Stimulated activated CD4-positive, alpha-beta T cell treated with anti-CD3 and anti-CD28 coated beads, Interleukin-12 subunit alpha, Interleukin-12 subunit beta, amount 100 ng/mL, for 48 hours (primary cell): ENCODE results near the gene CDKN2AIP.
"Not testable (repeated sequence)": the region's sequence is repeated elsewhere in the genome, so short reads cannot be mapped to it uniquely, and the experiment has no call there.

ENCODE experiments used
- DNase-seq, 3 donors: peaks; one replicate each; pipeline ENCODE4 v3.0.0-alpha.2; 2020; ENCODE audit warnings: low read depth in 2 of 3, low spot score in 1 of 3

The CDKN2AIP gene

DNA sequence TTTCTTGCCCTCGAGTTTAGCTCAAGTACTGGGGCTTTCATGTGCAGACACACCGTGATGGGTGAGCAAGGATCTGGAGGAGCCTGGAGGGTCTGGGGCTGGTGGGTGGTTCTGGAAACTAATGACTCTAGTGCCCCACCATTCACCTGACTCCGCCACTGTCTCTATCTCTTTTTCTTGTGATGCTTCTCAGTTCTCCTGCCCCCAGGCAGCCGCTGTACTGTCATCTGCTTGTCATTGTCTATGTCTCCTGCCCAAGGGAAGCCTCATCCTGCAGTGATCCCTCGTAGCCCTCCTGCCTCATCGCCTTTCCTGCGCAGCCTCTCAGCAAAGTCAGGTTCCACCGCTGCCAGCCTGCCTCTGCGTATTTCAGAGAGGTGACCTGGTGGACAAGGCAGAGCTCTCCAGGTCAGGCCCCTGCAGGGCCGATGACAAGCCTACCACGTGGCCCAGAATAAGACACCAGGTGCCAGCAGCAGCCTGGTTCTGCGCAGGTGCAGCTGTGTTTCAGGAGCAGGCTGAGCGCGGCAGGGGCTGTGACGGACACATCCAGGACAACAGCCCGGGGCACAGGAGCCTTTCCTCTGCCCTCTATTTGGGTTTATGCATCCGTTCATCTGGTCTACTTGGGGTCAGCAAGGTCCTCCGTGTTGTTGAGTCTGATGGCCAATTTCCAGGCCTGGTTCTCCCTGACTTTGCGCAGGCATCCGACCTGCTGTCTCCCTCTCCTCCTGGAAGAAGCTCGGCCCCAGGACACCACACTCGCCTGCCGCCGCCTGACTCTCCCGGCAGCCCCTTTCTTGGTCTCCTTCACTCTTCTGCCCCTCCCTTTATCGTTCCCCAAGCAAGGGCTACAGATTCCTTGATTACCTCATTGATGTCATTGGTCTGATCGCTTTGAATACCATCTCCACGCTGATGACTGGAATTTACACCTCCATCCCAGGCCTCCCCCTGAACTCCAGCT lies 30.9 kb upstream of the CDKN2AIP start:
- no peak for DNase-seq

GRCh38 chr4:183416879-183417755 lies 27.3 kb upstream of the CDKN2AIP start:
- no peak for DNase-seq

- no peak for DNase-seq
Observed at GRCh38 chr4:183422962-183423631, 21.3 kb upstream of the CDKN2AIP start.

- no peak for DNase-seq
Observed at GRCh38 chr4:183424109-183424744, 20.2 kb upstream of the CDKN2AIP start.

- DNase-seq: no peak
Observed at GRCh38 chr4:183426507-183426906, 17.9 kb upstream of the CDKN2AIP start.

GRCh38 chr4:183429489-183429888 lies 14.9 kb upstream of the CDKN2AIP start:
- DNase-seq: no peak

DNA sequence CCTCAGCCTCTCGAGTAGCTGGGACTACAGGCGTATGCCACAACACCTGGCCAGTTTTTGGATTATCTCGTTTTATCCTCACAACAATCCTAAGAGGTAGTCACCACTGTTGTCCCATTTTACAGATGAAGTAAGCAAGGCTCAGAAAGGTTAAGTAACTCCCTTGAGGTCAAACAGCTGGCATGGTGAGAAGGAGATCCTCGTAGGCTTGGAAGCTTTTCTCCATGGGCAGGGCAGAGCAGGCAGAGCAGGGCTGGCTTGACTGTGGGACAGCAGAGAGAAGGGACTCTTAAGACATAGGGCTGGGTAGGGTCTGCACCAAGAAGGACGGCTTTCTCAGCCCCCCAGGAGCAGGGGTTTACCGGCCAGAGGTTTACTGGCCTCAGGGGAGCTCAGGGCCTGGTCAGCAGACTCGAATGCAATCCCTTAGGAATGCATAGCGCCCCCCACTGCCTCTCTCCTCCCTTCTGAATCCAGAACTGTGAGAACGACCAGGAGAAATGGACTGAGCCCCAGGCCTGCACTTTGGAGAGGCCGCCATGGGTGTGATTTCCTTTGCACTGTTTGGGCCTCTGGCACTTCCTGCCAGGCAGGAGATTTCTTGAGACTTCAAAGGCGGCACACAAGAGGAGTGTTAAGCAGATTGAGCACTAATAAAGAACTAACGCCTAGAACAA lies 14.0 kb upstream of the CDKN2AIP start:
- peak in 1 of 3 donors; percentile 15 for DNase-seq

DNA sequence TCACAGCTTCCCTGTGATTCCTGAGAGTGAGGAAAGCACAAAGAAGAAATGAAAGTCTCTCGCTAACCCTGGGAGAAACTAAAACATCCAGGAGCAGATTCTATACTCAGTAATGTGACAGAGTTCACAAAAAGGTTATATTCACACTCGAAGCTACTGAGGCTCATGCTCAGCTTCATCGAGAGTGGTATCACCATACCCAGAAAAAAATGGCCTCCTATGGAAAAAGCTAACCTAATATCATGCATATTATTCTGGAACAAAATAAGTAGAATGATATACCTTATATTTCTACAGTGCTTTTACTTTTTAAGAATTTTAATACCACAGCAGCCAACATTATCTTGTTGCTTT lies 13.5 kb upstream of the CDKN2AIP start:
- no peak for DNase-seq

- DNase-seq: no peak
Observed at GRCh38 chr4:183431614-183432013, 12.8 kb upstream of the CDKN2AIP start.

GRCh38 chr4:183433183-183433582 lies 11.3 kb upstream of the CDKN2AIP start:
- DNase-seq: not testable (repeated sequence)

- no peak for DNase-seq
Observed at GRCh38 chr4:183434264-183434663, 10.2 kb upstream of the CDKN2AIP start.

- no peak for DNase-seq
Observed at GRCh38 chr4:183434666-183435190, 9.7 kb upstream of the CDKN2AIP start.

DNA sequence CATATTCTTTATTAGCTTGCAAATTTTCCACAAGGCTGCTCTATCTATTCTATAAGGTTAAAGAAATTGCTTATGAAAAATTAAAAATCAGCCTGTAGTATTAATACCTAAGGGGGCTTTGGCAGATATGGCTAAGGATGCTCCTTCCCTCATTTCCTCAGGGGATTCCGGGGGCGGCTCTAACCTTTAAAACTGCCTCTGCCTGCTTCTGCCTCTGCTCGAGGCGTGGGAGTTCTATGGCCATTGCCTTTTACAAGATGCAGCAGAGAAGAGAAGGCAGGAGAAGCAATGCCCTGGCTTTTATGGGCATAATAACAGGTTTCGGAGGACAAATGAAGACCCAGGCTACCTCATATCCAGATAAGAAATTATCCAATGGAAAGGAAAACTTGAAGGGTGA lies 8.6 kb upstream of the CDKN2AIP start:
- no peak for DNase-seq

GRCh38 chr4:183436417-183436816 lies 8.0 kb upstream of the CDKN2AIP start:
- DNase-seq: no peak

- DNase-seq: no peak
Observed at GRCh38 chr4:183437452-183437851, 7.0 kb upstream of the CDKN2AIP start.

GRCh38 chr4:183438458-183439113 lies 5.8 kb upstream of the CDKN2AIP start:
- DNase-seq: no peak

DNA sequence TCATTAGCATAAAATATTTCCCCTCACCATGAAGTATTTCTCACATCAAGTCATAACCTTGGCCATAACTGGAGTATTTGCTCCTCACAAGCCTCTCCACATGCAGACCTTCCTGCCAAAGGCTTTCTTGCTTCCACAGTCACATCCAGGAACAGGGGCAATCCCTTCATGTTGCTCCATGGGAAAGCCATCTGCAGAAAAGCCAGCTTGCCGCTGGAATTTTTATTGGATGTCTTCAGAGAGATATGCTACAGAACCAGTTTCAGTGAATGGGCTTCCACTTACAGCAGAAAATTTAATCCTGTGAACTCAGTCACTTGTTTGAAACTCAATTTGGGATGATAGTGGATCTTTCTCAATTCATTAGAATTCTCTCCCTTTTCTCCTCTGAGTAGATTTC lies 3.2 kb upstream of the CDKN2AIP start:
- DNase-seq: no peak

DNA sequence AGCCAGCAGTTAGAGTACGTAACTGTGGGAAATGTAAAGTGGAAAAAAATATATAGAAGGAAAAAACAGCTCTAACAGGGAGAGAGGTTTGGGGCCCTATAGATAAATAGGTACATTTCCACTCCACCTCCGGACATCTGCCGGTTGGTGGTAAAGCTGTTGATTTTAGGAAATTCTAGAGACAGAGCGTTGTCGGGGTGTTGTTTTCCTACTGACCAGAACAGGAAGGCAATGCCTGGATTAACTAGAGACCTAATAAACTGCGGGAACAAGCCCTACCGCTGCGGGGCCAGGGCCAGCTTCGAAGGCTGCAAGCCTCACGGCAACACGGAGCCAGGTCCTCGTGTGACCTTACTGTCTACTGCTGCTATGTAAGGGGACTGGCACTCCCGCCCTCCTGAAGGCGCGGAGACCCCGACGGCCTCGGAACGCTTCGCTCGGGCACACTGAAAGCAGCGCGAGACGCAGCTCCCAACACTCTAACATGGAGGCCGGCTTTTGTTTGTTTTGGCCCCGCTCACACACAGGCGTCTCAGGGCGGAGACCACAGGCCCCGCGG lies 702 bp upstream of the CDKN2AIP start:
- peak; percentile 8 to 35 (median 16) for DNase-seq

DNA sequence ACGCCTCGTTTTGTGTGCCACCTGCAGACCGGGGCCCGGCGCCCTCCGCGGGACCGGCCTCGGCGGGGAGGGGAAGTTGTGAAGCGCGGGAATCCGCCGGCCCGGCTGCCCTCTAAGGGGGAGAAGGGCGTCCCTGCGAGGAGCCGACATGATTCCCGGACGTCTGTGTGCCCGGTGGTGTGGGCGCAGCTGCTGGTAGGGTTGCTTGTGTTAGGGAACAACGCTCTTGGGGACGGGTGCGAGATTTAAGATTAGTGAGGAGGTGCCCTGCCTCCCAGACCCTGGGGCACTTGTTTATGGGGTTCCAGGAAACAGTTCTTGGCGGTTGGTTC lies 627 bp downstream of the CDKN2AIP start:
- DNase-seq: peak in 1 of 3 donors; percentile 46
